Measurements from ENCODE around the gene ERC2.

Gene ERC2

GRCh38 chr3:56295161-56295560 lies 173.1 kb downstream of the ERC2 start:
- H3K9ac ChIP-seq (ENCODE audit: low read length): no peak overlapping the region
- TF ChIP-seq CTCF (IDR thresholded peaks at IDR 0.05; ENCODE audit: insufficient read depth, low read length, poor library complexity, severe bottlenecking) (no peak), EZH2phosphoT487 (conservative IDR thresholded peaks at IDR 0.05; ENCODE audit: low read length) (no peak)
- no peak overlapping the region for H2AFZ ChIP-seq (ENCODE audit: low read depth, low read length, severe bottlenecking)
- no peaks in the 10 kb centered on the region for H3K9me3 ChIP-seq (ENCODE audit: insufficient read depth, low read length)
- H3K27me3 ChIP-seq (ENCODE audit: low read length): no peaks in the 10 kb centered on the region
- no peak overlapping the region for H3K27ac ChIP-seq (ENCODE audit: low read depth, low read length)
- no peaks in the 10 kb centered on the region for H3F3A ChIP-seq (ENCODE audit: insufficient read depth)
- H3K4me3 ChIP-seq (ENCODE audit: insufficient read depth, low read length, poor library complexity, severe bottlenecking): no peak overlapping the region
- no peaks in the 10 kb centered on the region for H3K79me2 ChIP-seq (ENCODE audit: insufficient read depth, low read length)
- H3K9me2 ChIP-seq (replicated peaks; ENCODE audit: insufficient read depth, low read length): no peaks in the 10 kb centered on the region
- H3K4me2 ChIP-seq (ENCODE audit: low read depth, low read length, poor library complexity, severe bottlenecking): no peak overlapping the region
- H3K36me3 ChIP-seq (ENCODE audit: low read length): no peaks in the 10 kb centered on the region
- no peaks in the 10 kb centered on the region for H4K20me1 ChIP-seq (ENCODE audit: low read depth, low read length)

DNA sequence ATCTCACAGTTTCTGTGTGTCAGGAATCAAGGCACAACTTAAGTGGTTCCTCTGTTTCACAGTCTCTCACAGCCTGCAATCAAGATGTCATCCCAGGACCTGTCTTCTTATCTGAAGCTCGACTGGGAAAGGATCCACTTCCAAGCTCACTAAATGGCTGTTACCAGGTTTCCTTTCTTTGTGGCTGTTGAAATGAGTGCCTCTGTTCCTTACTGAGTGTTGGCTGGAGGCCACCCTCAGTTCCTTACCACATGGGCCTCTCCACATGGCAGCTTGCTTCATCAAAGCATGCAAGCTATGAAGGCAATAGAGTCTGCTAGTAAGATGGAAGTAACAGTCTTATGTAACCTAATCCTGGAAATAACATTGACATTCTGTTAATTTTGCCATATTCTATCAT lies 174.0 kb downstream of the ERC2 start:
- Histone ChIP-seq H3K4me2 (ENCODE audit: low read depth, low read length, poor library complexity, severe bottlenecking) (no peak overlapping the region), H3K9me3 (ENCODE audit: insufficient read depth, low read length) (no peaks in the 10 kb centered on the region), H3K79me2 (ENCODE audit: insufficient read depth, low read length) (no peaks in the 10 kb centered on the region), H3K9ac (ENCODE audit: low read length) (no peak overlapping the region), H3K4me3 (ENCODE audit: insufficient read depth, low read length, poor library complexity, severe bottlenecking) (no peak overlapping the region), H3K27me3 (ENCODE audit: low read length) (no peaks in the 10 kb centered on the region), H4K20me1 (ENCODE audit: low read depth, low read length) (no peaks in the 10 kb centered on the region), H3K27ac (ENCODE audit: low read depth, low read length) (no peak overlapping the region), H3K36me3 (ENCODE audit: low read length) (no peaks in the 10 kb centered on the region), H2AFZ (ENCODE audit: low read depth, low read length, severe bottlenecking) (no peak overlapping the region), H3K9me2 (replicated peaks; ENCODE audit: insufficient read depth, low read length) (no peaks in the 10 kb centered on the region), H3F3A (ENCODE audit: insufficient read depth) (no peaks in the 10 kb centered on the region)
- TF ChIP-seq CTCF (IDR thresholded peaks at IDR 0.05; ENCODE audit: insufficient read depth, low read length, poor library complexity, severe bottlenecking) (no peak), EZH2phosphoT487 (conservative IDR thresholded peaks at IDR 0.05; ENCODE audit: low read length) (no peak)

- no peak overlapping the region for H3K4me3 ChIP-seq (ENCODE audit: insufficient read depth, low read length, poor library complexity, severe bottlenecking)
- H3K9me3 ChIP-seq (ENCODE audit: insufficient read depth, low read length): no peaks in the 10 kb centered on the region
- H4K20me1 ChIP-seq (ENCODE audit: low read depth, low read length): no peaks in the 10 kb centered on the region
- H3K9ac ChIP-seq (ENCODE audit: low read length): no peak overlapping the region
- no peak overlapping the region for H3K4me2 ChIP-seq (ENCODE audit: low read depth, low read length, poor library complexity, severe bottlenecking)
- H3K79me2 ChIP-seq (ENCODE audit: insufficient read depth, low read length): no peaks in the 10 kb centered on the region
- no peak for TF ChIP-seq CTCF (IDR thresholded peaks at IDR 0.05; ENCODE audit: insufficient read depth, low read length, poor library complexity, severe bottlenecking)
- TF ChIP-seq EZH2phosphoT487 (conservative IDR thresholded peaks at IDR 0.05; ENCODE audit: low read length): no peak
- H2AFZ ChIP-seq (ENCODE audit: low read depth, low read length, severe bottlenecking): no peak overlapping the region
- H3K27ac ChIP-seq (ENCODE audit: low read depth, low read length): no peak overlapping the region
- H3K27me3 ChIP-seq (ENCODE audit: low read length): no peaks in the 10 kb centered on the region
- H3K36me3 ChIP-seq (ENCODE audit: low read length): no peaks in the 10 kb centered on the region
- no peaks in the 10 kb centered on the region for H3K9me2 ChIP-seq (replicated peaks; ENCODE audit: insufficient read depth, low read length)
- H3F3A ChIP-seq (ENCODE audit: insufficient read depth): no peaks in the 10 kb centered on the region
These were observed 176.3 kb downstream of the ERC2 start for GRCh38 chr3:56291953-56292352.

Data from SU-DHL-6 (cell line).